Neural cell (in vitro differentiated cells): Measurements from ENCODE around the gene FOXJ1. TPM values are rescaled to one million over a fixed set of nuclear protein-coding genes. Genes with fewer than 3 reads are reported as not detected.
A peak's percentile ranks its signal among the peaks of the same experiment; 100 is the strongest.

Experiments
- H2AFZ ChIP-seq: fragments of 200-600, 300-800 bp; sonication (generic), shearing (Covaris generic); 2 replicates; pipeline ENCODE4 v1.6.0; 2014; ENCODE audit warnings: low read depth, mild to moderate bottlenecking, antibody characterized with exemption, low read length, moderate library complexity
- H3F3A ChIP-seq: fragments of 200-600 bp; shearing (Covaris generic); 2 replicates; pipeline ENCODE4 v1.6.1; 2016; ENCODE audit warnings: mild to moderate bottlenecking, moderate library complexity, mixed read lengths, antibody characterized with exemption, low read length; ENCODE audit not compliant: insufficient read depth, poor library complexity, severe bottlenecking
- H3K27ac ChIP-seq: fragments of 200-600, 300-800 bp; sonication (generic), shearing (Covaris generic); 2 replicates; pipeline ENCODE4 v1.5.1; 2014; ENCODE audit warnings: mild to moderate bottlenecking, low read length, moderate library complexity
- H3K27me3 ChIP-seq: fragments of 300-800, 200-600 bp; sonication (generic), shearing (Covaris generic); 2 replicates; pipeline ENCODE4 v1.6.0; 2014; ENCODE audit warnings: mild to moderate bottlenecking, low read depth, low read length, moderate library complexity; ENCODE audit not compliant: insufficient read depth
- H3K36me3 ChIP-seq: fragments of 300-800, 200-600 bp; sonication (generic), shearing (Covaris generic); 2 replicates; pipeline ENCODE4 v1.5.1; 2014; ENCODE audit warnings: mild to moderate bottlenecking, antibody characterized with exemption, low read length, moderate library complexity; ENCODE audit not compliant: insufficient read depth
- H3K4me2 ChIP-seq: fragments of 300-800, 200-600 bp; sonication (generic), shearing (Covaris generic); 2 replicates; pipeline ENCODE4 v1.6.0; 2014; ENCODE audit warnings: mild to moderate bottlenecking, low read length
- H3K4me3 ChIP-seq: fragments of 300-800, 200-600 bp; sonication (generic), shearing (Covaris generic); 2 replicates; pipeline ENCODE4 v1.5.1; 2014; ENCODE audit warnings: mild to moderate bottlenecking, low read length, moderate library complexity
- H3K79me2 ChIP-seq: fragments of 200-600 bp; shearing (Covaris generic); replicated peaks from 2 replicates; pipeline ENCODE4 v1.6.0; 2014; ENCODE audit warnings: mild to moderate bottlenecking, low read length, moderate library complexity; ENCODE audit not compliant: insufficient read depth
- H3K9ac ChIP-seq: fragments of 300-800, 200-600 bp; sonication (generic), shearing (Covaris generic); 2 replicates; pipeline ENCODE4 v1.6.1; 2016; ENCODE audit warnings: mild to moderate bottlenecking, low read length, mixed read lengths
- H3K9me2 ChIP-seq: fragments of 200-600 bp; shearing (Covaris generic); 2 replicates; pipeline ENCODE4 v1.6.1; 2016; ENCODE audit warnings: mild to moderate bottlenecking, low read length, mixed read lengths; ENCODE audit not compliant: insufficient read depth
- H3K9me3 ChIP-seq: fragments of 200-600, 300-800 bp; sonication (generic), shearing (Covaris generic); 2 replicates; pipeline ENCODE4 v1.6.1; 2016; ENCODE audit warnings: mild to moderate bottlenecking, mixed run types, low read length, moderate library complexity, mixed read lengths
- H4K20me1 ChIP-seq: fragments of 200-600 bp; shearing (Covaris generic); 2 replicates; pipeline ENCODE4 v1.6.1; 2016; ENCODE audit warnings: mild to moderate bottlenecking, mixed run types; ENCODE audit not compliant: insufficient read depth
- EP300 ChIP-seq: fragments of 450-650 bp; conservative IDR thresholded peaks from 2 replicates; pipeline ENCODE4 v1.6.1; 2014; ENCODE audit warnings: antibody characterized with exemption, mild to moderate bottlenecking, moderate library complexity; ENCODE audit not compliant: poor library complexity, severe bottlenecking
- EZH2 ChIP-seq: fragments of 200-600, 300-800 bp; shearing (Covaris generic), sonication (generic); IDR thresholded peaks from 2 replicates; pipeline ENCODE4 v1.6.1; 2014; ENCODE audit warnings: antibody characterized with exemption, low read length, borderline replicate concordance, mild to moderate bottlenecking; ENCODE audit not compliant: insufficient read depth, poor library complexity, severe bottlenecking
- MXI1 ChIP-seq: fragments of 450-650 bp; conservative IDR thresholded peaks from 2 replicates; pipeline ENCODE4 v1.6.1; 2014; ENCODE audit warnings: antibody characterized with exemption, mild to moderate bottlenecking; ENCODE audit not compliant: poor library complexity, severe bottlenecking
- POLR2AphosphoS5 ChIP-seq: IDR thresholded peaks from 2 replicates; pipeline ENCODE4 v1.6.1; 2012
- RAD21 ChIP-seq: fragments of 450-650 bp; conservative IDR thresholded peaks from 2 replicates; pipeline ENCODE4 v1.6.1; 2014; ENCODE audit warnings: antibody characterized with exemption, mild to moderate bottlenecking, moderate library complexity
- SMC3 ChIP-seq: fragments of 450-650 bp; conservative IDR thresholded peaks from 2 replicates; pipeline ENCODE4 v1.6.1; 2014; ENCODE audit warnings: antibody characterized with exemption, mild to moderate bottlenecking, moderate library complexity; ENCODE audit not compliant: poor library complexity
- TAF1 ChIP-seq: IDR thresholded peaks from 2 replicates; pipeline ENCODE4 v1.6.1; 2012; ENCODE audit warnings: low read depth
- polyA plus RNA-seq: library from polyadenylated mRNA; depleted of rRNA; stranded (reverse); fragments of >200 nt; gene quantifications from 2 replicates; pipeline ENCODE4 v1.2.3, GENCODE V29; 2014
- TF ChIP-seq, protein P1 (sequence below): IDR thresholded peaks from 2 replicates; pipeline ENCODE4 v1.6.1; 2012; ENCODE audit warnings: borderline replicate concordance
- TF ChIP-seq, protein P2 (sequence below): fragments of 450-650 bp; IDR thresholded peaks from 2 replicates; pipeline ENCODE4 v1.5.1; 2014; ENCODE audit warnings: antibody characterized with exemption, mild to moderate bottlenecking, moderate library complexity; ENCODE audit not compliant: poor library complexity, severe bottlenecking

FOXJ1 gene
- polyA plus RNA-seq, 1 donor from 2014 or later, result 0.56 TPM

DNA sequence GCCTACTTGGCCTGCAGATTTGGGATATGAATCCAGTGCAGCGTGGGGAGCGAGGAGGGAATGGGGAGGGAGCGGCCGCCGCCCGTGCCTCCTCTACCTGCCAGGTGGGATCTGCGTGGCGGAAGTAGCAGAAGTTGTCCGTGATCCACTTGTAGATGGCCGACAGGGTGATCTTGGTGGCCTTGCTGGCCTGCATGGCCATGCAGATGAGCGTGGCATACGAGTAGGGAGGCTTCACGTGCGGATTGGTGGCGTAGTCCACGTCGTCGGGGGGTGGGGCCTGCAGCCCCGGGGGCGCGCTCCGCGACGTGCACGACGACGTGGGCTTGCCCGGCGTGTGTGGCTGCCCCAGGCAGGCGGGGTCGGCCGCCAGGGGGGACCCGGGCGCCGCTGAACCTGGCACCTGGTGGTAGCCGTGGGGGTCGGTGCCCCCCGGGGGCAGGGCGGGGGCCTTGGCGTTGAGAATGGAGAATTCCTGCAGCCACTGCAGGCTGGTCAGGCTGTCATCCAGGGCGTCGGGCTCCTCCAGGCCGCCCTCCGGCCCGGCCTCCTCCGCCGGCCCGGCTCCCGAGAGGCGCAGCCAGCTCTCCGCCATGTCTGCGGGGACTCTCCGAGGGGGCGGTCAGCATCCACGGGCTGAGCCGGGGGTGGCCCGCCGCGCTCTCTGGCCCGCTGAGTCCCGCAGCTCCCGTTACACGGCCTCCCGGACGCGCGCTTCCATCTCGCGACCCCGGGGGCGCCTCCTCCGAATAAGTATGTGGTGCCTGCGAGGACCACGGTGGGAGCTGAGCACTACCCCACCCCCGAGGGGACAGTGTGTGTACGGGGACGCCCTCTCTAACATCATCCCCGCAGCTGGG lies 1.0 kb downstream of the FOXJ1 start:
- Histone ChIP-seq H3K9me2 (no peaks in the 10 kb centered on the region), H4K20me1 (no peaks in the 10 kb centered on the region), H3K9me3 (no peaks in the 10 kb centered on the region), H3K27me3 (peaks cover 18% of the 10 kb centered on the region), H3K4me3 (no peak overlapping the region), H3F3A (no peaks in the 10 kb centered on the region), H3K36me3 (no peaks in the 10 kb centered on the region), H2AFZ (no peak overlapping the region), H3K79me2 (no peaks in the 10 kb centered on the region), H3K27ac (no peak overlapping the region), H3K4me2 (no peak overlapping the region), H3K9ac (no peak overlapping the region)
- TF ChIP-seq POLR2AphosphoS5 (no peak), MXI1 (no peak), EZH2 (no peak), TAF1 (no peak)
- TF ChIP-seq, protein P1, sequence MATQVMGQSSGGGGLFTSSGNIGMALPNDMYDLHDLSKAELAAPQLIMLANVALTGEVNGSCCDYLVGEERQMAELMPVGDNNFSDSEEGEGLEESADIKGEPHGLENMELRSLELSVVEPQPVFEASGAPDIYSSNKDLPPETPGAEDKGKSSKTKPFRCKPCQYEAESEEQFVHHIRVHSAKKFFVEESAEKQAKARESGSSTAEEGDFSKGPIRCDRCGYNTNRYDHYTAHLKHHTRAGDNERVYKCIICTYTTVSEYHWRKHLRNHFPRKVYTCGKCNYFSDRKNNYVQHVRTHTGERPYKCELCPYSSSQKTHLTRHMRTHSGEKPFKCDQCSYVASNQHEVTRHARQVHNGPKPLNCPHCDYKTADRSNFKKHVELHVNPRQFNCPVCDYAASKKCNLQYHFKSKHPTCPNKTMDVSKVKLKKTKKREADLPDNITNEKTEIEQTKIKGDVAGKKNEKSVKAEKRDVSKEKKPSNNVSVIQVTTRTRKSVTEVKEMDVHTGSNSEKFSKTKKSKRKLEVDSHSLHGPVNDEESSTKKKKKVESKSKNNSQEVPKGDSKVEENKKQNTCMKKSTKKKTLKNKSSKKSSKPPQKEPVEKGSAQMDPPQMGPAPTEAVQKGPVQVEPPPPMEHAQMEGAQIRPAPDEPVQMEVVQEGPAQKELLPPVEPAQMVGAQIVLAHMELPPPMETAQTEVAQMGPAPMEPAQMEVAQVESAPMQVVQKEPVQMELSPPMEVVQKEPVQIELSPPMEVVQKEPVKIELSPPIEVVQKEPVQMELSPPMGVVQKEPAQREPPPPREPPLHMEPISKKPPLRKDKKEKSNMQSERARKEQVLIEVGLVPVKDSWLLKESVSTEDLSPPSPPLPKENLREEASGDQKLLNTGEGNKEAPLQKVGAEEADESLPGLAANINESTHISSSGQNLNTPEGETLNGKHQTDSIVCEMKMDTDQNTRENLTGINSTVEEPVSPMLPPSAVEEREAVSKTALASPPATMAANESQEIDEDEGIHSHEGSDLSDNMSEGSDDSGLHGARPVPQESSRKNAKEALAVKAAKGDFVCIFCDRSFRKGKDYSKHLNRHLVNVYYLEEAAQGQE, result no peak
- TF ChIP-seq, protein P2, sequence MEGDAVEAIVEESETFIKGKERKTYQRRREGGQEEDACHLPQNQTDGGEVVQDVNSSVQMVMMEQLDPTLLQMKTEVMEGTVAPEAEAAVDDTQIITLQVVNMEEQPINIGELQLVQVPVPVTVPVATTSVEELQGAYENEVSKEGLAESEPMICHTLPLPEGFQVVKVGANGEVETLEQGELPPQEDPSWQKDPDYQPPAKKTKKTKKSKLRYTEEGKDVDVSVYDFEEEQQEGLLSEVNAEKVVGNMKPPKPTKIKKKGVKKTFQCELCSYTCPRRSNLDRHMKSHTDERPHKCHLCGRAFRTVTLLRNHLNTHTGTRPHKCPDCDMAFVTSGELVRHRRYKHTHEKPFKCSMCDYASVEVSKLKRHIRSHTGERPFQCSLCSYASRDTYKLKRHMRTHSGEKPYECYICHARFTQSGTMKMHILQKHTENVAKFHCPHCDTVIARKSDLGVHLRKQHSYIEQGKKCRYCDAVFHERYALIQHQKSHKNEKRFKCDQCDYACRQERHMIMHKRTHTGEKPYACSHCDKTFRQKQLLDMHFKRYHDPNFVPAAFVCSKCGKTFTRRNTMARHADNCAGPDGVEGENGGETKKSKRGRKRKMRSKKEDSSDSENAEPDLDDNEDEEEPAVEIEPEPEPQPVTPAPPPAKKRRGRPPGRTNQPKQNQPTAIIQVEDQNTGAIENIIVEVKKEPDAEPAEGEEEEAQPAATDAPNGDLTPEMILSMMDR, result no peak

DNA sequence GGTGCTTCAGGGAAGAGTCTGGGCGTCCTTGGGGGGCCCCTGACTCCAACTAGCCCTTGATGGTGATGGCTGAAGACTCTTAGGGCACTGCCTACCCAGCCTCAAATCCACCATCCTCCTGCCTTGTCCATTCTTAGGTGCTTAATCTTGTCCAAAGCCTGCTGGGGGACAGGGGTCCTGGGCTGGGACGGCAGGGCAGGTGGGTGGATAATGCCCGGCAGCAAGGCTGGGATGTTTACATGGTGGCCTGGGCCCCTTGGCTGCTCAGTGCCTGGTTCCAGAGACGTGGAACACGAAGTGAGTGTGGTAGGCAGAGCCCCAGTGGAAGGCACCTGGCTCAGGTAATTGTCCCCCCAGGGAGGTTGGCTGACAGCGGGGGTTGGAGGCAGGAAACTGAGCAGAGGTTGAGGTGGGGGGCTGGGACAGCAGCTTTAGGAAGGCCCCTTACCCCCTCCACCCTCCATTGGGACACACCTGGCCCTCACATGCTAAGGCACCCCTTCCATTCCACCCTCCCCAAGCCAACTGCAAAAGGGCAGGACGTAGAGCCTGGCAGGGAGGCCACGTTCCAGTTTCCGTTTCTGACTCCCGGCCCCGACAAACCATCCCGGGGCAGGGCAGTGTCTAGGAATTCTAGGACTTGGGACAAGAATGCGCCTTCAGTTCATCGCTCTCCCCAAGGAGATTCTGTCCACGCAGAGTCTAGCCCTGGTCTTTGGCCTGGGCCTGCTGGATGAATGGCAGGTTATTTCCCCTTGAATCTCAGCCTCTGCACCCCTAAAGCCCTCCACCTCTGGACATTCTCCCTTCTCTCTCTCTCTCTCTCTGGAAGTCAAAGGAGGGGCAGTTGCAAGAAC lies 1.9 kb downstream of the FOXJ1 start:
- Histone ChIP-seq H3K4me3 (peak overlapping the region; percentile 48), H3K4me2 (no peak overlapping the region), H3F3A (no peaks in the 10 kb centered on the region), H3K27ac (no peak overlapping the region), H2AFZ (no peak overlapping the region), H3K9ac (peak overlapping the region; percentile 56), H3K79me2 (no peaks in the 10 kb centered on the region), H3K9me3 (no peaks in the 10 kb centered on the region), H3K9me2 (no peaks in the 10 kb centered on the region), H3K36me3 (no peaks in the 10 kb centered on the region), H3K27me3 (peaks cover 18% of the 10 kb centered on the region), H4K20me1 (no peaks in the 10 kb centered on the region)
- TF ChIP-seq EZH2, result no peak
- TF ChIP-seq, protein P1, result no peak
- no peak for TF ChIP-seq SMC3
- no peak for TF ChIP-seq EP300
- TF ChIP-seq RAD21, result no peak
